Measurements from ENCODE around the gene NGRN. TPM values are rescaled to one million over a fixed set of nuclear protein-coding genes. Genes with fewer than 3 reads are reported as not detected.
A peak's percentile ranks its signal among the peaks of the same experiment; 100 is the strongest.

The NGRN gene
- total and polyA plus RNA-seq, 2 of the 4 experiments (the other 2 are of a cell fraction): 39.6 to 46.2 TPM

DNA sequence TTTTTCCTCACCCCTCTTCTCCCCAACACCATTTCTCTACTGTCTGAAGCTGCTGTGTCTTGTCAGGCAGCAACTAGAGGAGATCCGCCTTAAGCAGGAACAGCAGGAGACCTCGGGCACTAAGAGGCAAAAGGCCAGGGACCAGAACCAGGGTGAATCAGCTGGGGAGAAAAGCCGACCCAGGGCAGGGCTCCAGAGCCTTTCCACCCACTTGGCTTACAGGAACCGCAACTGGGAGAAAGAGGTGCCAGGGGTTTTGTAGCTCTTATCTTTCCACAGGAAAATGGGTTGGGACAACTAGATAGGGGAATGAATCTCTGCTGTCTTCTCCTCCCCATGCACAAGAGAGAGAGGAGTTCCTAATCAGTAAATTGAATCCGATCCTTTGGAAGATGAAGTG, 3.0 kb upstream of the NGRN start:
- H4K8ac ChIP-seq (ENCODE audit: low read depth in 2 of 2, low read length in 2 of 2): no peak overlapping the region
- no peak for ATAC-seq (ENCODE audit: low read depth)
- H4K5ac ChIP-seq (ENCODE audit: low read depth, low read length): no peak overlapping the region
- no peaks in the 10 kb centered on the region for H3K9me3 ChIP-seq (ENCODE audit: control insufficient read depth, insufficient read depth, low read length)
- intact Hi-C loops (cut with micrococcal nuclease): no loop called here
- H2BK120ac ChIP-seq (ENCODE audit: low read depth, low read length): no peak overlapping the region
- H3K56ac ChIP-seq (ENCODE audit: extremely low read depth, insufficient read depth, low read length): no peak overlapping the region
- H2BK20ac ChIP-seq (ENCODE audit: low read depth, low read length): no peak overlapping the region
- peaks cover 12 to 30% of the 10 kb centered on the region in 2 experiments for H3K79me1 ChIP-seq (ENCODE audit: low read depth in 1 of 2, low read length in 2 of 2)
- H3K14ac ChIP-seq (replicated peaks; ENCODE audit: low read depth, low read length): no peak overlapping the region
- TF ChIP-seq MAZ (IDR thresholded peaks at IDR 0.05; ENCODE audit: borderline replicate concordance, low read depth, low read length): no peak
- no peak for TF ChIP-seq POLR2A (IDR thresholded peaks at IDR 0.05; ENCODE audit: low read depth, low read length)
- TF ChIP-seq SMC3 (IDR thresholded peaks at IDR 0.05; ENCODE audit: low read depth, low read length): no peak
- no peak for TF ChIP-seq CTCF (conservative IDR thresholded peaks at IDR 0.05; ENCODE audit: low read depth, low read length)
- no peak for TF ChIP-seq RCOR1 (IDR thresholded peaks at IDR 0.05; ENCODE audit: insufficient replicate concordance, low read length)
- H2BK5ac ChIP-seq (ENCODE audit: low read depth, low read length, poor library complexity, severe bottlenecking): no peak overlapping the region
- no peak overlapping the region for H3K4ac ChIP-seq (ENCODE audit: low read depth, low read length)
- H3K9ac ChIP-seq (ENCODE audit: low read depth, low read length): no peak overlapping the region
- H2AK5ac ChIP-seq (ENCODE audit: low read depth, low read length): no peak overlapping the region
- H2AFZ ChIP-seq (replicated peaks; ENCODE audit: low read length, poor library complexity): peak overlapping the region; percentile 38
- ChIA-PET CTCF (no interaction called here), POLR2A (ENCODE audit: unreplicated experiment) (interaction anchor here (0.5 kb wide), 1 partner anchor 106 kb away, joined by 13 read pairs; no protein-coding TSS in a partner anchor)
- no peak overlapping the region for H3K23ac ChIP-seq (ENCODE audit: low read depth, low read length)
- no TSS peak for BruUV-seq (replicated peaks)
- dilution Hi-C loops (cut with HindIII; ENCODE audit: low sequenced_read_pairs, unreplicated experiment): no loop called here
- H3K9me1 ChIP-seq (ENCODE audit: insufficient read depth, low read length): peaks cover 10% of the 10 kb centered on the region
- no peak overlapping the region for H3K18ac ChIP-seq (ENCODE audit: low read depth, low read length)
- 0 out of 2 replicates have a peak, but pooled peaks cover 3% of the 10 kb centered on the region for H3K36me3 ChIP-seq (ENCODE audit: control insufficient read depth, insufficient read depth, low read length)
- peaks cover 7% of the 10 kb centered on the region; the same call in 1 of the 2 replicates for H4K20me1 ChIP-seq (ENCODE audit: insufficient read depth, low read length)
- peak overlapping the region; percentile 9 for H2AK9ac ChIP-seq (replicated peaks; ENCODE audit: low read depth, low read length, poor library complexity)
- no CpG with 5 or more reads among the region's 5 CpGs for WGBS, 2 experiments (ENCODE audit: extremely low coverage in 2 of 2, insufficient read length in 1 of 2)
- H4K91ac ChIP-seq (ENCODE audit: insufficient read depth, low read depth, low read length): no peak overlapping the region
- no peak overlapping the region for H2BK15ac ChIP-seq (ENCODE audit: low read depth, low read length)
- in situ Hi-C loops (cut with MboI; ENCODE audit: low sequenced_read_pairs): no loop called here
- peaks cover 7% of the 10 kb centered on the region for H3K4me1 ChIP-seq (ENCODE audit: control insufficient read depth, insufficient read depth, low read length)
- H3K27me3 ChIP-seq (ENCODE audit: control insufficient read depth, insufficient read depth, low read length): no peaks in the 10 kb centered on the region
- DNase-seq: no peak
- no peak overlapping the region for H3K4me2 ChIP-seq (ENCODE audit: low read depth, low read length)
- no peak overlapping the region for H3K4me3 ChIP-seq (ENCODE audit: insufficient read depth, low read depth, low read length)
- no peak overlapping the region for H3K27ac ChIP-seq (ENCODE audit: insufficient read depth, low read length)
